ENCODE results near the gene SLX4.

SLX4 gene

DNA sequence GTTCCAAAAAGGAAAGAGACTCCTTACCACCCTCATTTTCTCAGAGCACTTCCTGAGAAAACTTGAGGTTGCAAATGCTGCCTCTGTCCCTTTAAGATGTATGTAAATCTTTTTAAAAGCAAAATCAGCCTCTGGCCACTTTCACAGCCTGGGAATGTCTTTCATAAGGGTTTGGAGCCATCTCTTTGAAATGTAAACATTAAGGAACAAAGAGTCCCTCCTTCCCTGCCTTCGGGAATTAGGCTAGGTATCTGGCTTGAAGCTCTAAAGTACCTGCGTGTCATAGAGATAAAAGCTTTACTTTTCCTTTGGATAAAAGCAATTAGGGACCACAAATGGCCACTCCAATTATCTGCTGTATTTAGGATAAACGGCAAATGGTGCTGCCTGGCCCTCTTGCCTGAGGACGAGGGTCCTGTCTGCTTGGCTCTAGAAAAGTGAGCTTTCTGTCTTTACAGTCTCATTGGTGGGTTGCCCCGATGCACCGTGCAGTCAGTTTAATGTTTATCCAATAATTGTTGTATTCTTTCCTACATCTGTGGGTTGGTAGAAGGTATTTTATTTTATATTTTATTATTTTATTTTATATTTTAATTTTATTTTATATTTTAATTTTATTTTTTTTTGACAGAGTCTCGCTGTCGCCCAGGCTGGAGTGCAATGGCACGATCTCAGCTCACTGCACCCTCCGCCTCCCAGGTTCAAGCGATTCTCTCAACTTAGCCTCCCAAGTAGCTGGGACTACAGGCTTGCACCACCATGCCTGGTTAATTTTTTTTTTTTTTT lies 58.1 kb downstream of the SLX4 start:
- DNase-seq (ENCODE audit: low spot score), result no peak

DNA sequence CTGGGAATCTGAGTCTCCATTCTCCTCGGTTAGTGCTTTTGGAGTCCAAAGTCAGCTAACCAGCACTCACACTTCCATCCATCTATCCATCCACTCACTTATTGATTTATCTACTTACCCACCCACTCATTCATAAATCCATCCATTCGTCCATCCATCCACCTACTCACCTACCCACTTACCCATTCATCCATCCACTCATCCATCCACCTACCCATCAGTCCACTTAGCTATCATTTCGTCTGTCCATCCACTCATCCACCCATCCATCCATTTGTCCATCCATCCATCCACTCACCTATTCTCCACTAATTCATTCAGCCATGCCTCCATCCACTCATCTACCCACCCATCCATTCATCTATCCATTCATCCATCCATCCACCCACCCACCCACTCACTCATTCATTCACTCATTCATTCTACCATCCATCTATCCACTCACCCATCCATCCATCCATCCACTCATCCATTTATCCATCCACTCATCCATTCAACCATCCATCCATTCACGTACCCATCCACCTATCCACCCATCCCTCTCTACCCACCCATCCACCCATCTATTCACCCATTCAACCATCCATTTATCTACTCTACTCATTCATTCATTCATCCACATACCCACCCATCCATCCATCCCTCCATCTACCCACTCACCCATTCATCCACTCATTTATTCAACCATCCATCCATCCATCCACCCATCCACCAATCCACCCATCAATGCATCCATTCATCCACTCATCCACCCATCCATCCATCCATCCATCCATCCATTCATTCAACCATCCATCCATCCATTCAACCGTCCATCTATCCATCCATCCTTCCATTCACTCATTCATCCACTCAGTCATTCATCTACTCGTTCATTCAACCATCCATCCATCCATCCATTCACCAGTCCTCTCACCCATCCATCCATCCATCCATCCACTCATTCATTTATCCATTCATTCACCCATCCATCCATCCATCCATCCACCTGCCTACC lies 60.3 kb downstream of the SLX4 start:
- no peak for DNase-seq (ENCODE audit: low spot score)

DNA sequence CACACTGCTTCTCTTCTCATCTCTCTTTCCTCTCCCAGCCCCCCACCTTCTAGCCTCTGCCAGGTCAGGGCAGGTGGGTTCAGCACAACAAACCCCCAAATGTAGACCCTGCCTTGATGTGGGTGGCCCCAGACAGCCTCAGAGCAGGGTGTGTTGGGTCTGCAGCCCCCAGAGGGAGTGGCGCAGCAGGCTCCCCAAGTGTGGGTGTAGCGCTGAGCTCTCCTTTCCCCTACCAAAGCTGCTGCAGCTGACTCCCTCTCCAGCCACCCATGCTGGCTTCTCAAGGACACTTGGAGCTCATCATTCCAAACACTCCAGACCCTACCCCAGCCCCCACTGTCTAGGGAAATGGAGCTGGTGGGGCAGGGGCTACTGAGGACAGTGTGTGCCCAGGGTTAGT lies 61.5 kb downstream of the SLX4 start:
- no peak for DNase-seq (ENCODE audit: low spot score)

DNA sequence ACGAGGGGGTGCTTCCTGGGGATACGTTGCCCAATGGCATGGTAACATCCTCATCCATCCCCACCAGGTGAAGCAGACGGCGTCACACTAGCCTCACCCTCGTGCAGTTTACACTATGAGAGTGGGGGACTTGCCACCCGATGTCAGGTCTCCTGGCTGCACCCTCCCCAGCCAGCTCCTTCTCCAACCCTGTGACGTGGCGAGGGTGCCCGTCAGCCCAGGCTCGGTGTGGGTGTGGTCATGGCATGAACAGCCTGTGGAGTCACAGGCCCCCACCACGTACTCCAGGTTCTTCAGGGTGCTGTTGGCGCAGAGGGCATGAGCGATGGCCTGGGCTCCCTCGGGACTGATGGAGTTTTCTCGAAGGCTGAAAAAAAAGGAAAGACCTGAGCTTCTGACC lies 62.5 kb downstream of the SLX4 start:
- DNase-seq (ENCODE audit: low spot score), result no peak

DNA sequence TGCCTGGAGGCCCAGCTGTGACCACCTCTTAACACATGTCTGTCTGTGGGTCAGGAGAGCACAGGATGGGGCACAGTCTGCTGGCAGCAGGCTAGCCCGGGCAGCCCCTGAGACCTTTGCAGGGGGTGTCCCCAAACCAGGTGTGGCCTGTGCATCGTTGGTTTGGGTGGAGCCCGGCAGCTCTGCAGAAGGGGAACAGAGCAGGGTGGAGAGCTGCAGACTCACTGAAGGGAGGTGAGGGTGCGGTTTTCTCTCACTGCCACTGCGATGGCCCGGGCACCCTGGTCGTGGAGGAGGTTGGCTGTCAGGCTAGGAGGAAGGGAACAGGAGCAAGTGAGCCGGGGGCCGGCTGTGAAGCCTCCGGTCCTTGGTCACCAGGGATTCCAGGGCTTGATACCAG lies 63.0 kb downstream of the SLX4 start:
- DNase-seq (ENCODE audit: low spot score), result no peak

DNA sequence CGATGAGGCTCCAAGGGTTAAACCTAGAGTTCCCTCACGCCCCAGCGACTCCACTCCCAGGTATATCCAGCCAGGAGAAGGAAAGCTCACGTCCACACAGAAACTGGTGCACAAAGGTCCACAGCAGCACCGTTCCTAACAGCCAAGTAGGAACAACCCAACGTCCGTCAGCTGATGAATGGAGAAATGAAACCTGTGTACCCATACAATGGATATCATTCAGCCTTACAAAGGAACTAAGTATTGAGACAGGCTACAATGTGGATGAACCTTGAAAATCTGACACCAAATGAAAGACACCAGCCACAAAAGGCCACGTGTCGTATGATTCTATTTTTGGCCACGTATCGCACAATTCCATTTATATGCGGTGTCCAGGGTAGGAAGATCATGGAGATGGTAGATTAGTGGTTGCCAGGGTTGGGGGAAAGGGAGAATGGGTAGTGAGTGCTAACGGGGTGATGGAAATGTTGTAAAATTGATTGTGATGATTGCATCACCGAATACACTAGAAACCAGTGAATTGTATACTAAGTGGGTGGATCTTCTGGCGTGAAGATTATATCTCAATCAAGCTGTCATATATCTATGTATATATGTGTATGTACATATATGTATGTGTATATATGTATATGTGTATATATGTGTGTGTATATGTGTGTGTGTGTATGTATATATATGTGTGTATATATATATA lies 64.3 kb downstream of the SLX4 start:
- DNase-seq (ENCODE audit: low spot score), result no peak

DNA sequence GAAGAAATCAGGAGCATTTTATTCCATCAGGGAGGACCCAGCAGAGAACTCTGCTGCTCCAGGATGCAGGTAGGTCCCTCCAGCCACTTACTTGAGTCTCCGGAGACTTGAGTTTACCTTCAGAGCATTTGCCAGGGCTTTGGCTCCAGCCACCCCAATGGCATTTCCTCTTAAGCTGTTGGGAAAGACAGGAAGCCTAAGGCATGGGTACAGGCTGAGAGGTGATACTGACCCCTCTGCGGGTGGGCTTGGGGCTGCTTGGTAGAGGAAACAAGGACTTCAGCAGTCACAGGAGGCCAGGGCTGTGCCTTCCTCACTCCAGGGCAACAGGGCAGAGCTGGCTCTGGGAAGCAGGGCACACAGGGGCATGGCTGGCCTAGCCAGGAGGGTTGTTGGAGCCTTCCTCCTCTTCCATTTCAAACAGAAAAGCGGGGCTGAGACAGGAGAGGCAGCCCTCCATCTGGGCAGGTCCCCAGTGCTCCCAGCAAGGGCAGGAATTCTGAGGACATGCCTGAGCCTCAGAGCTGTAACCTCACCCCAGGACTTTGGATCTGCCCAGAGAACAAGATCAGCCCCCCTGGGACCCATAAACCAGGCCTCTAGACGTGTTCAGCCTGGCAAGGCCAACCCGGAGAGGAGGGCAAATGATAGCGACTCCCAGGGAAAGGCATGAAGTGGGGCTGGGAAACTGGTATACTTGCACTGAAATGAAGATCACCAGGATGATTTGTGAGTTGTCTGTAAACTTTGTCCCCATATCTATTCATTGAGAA lies 68.6 kb downstream of the SLX4 start:
- DNase-seq (ENCODE audit: low spot score), result no peak

DNA sequence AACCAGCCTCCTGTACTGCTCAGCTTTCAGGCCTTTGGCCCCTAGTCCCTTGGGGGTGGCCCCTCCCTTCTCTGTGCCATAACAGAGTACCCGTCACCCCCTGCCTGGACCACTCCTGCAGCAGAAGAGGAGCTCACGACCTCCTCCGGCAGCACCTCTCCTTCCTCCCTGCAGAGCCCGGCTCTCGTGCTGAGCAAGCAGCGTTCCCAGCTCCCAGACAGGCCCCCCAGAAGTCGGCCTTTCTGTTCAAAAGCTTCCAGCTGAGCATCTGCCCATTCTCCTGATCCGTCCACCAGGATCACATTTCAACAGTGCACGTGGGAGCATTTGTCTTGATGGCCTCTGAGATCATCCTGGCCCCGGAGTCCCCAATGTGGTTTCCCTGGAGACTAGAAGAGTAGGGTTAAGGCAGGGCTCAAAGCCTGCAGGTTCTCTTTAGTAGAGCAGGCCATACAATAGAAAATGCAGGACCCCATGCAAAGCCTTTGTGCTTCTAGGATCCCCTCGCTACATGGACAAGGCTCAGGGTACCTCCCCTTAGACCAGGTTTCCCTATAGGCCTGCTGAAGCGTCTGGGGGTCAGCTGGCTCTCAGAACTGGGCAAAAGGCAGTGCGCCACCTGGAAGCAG lies 69.8 kb downstream of the SLX4 start:
- no peak for DNase-seq (ENCODE audit: low spot score)

DNA sequence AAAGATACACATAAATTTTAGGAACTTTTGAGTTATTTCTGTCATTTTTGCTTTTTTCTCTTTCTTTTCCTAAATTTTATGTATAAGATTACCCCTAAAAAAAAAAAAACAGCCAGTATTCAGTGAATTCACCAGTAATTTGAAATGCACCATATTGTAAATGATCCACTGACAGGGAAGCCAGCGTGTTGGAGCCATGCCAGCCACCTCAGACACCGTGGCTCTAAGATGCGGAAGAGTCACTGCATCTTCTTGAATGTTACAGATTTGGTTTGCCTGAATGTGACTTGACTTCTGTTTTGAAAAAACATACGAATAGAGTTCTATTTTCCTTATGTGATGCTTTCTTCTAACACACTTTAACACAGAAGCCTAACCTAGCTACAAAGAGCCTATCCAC lies 73.2 kb downstream of the SLX4 start:
- no peak for DNase-seq (ENCODE audit: low spot score)

DNA sequence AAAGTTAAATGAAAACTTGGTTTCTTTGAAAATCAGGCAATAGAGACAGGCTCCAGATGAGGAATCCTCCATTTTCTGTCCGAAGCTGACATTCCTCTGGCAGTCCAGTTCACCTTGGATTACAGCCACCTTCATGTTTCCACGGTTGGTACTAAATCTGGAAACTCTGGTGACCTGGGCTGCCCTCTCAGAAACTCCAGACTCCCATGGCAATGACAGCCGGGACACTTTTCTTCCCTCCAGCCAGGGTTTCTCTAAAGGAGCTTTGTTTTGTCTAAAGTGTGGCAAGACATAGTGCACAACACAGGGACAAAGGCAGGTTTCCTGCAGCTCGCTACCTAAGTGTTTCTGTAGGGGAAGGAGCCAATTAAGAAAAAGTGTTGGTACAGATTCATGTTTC lies 74.6 kb downstream of the SLX4 start:
- DNase-seq (ENCODE audit: low spot score), result no peak

DNA sequence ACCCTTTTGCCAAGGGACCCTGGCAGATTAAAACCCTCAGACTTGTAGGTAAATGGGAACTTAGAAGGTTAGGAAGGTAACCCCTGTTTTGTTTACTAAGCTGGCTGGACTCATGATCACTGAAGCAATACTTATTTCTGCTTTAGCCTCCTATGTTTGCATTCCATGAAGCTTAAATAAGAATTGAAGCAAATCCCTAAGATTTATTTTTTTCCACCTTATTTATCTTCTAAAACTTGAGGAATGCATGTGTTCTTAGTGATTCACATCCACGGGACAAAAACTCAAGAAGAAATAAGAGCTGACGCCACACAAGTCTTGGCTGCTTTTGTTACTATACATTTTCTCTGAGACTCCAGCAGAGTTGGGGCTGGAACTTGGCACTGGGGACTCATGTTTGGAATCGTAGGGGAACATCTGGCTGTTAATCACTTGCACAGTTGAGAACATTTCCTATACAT lies 75.1 kb downstream of the SLX4 start:
- no peak for DNase-seq (ENCODE audit: low spot score)

DNA sequence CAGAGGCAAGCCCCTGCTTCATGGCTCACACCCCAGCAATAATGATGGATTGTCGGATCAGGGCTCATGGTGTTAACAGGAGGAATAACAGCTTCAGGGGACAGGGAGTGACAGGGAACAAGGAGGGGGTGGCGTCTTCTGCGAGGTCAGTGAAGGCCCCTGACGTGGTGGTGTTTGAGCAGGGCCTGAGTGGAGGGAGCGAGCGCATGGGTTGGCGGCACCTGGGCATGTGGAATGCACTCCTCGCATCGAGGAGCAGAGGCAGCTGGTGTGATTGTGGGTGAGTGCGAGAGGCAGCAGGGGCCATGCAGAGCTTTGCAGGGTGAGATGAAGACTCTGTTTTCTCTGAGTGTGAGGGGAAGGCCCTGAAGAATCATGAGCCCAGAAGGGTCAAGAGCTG lies 77.3 kb downstream of the SLX4 start:
- DNase-seq (ENCODE audit: low spot score), result no peak

DNA sequence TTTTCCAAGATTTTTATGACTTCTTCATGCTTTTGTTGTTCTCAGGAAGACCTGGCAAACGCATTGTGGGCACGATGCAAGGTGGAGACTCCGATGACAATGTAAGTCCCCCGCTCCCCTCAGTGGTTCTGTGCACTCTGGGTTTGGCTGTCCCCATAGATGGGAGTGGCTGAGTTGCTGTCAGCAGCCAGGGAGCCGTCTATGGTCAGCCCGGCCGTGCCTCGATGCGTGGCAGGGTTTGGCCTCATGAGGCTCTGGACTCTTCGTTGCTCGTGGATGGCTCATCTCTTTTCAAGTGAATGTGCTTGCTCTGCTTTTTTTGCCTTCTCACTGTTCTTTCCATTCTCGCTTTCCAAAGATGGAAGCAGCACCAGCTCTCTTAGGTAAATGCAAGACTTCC lies 78.7 kb downstream of the SLX4 start:
- no peak for DNase-seq (ENCODE audit: low spot score)
